Fibroblast of lung (primary cell): ENCODE measurements around the gene LCP1. TPM values are rescaled to one million over a fixed set of nuclear protein-coding genes. Genes with fewer than 3 reads are reported as not detected.

Source experiments
- DNase-seq, 2 donors: peaks; one replicate each; pipeline versions ENCODE4 v3.0.0 to v3.0.0-alpha.2; 2010; ENCODE audit warnings: low read depth in 2 of 2
- H2AFZ ChIP-seq: 2 replicates; pipeline ENCODE4 v1.5.1; 2012; ENCODE audit warnings: low read length, control low read depth, inconsistent platforms
- H3K27ac ChIP-seq: 2 replicates; pipeline ENCODE4 v1.5.1; 2011; ENCODE audit warnings: low read length, control low read depth; ENCODE audit not compliant: insufficient read depth
- H3K27me3 ChIP-seq: 2 replicates; pipeline ENCODE4 v1.5.1; 2011; ENCODE audit warnings: mild to moderate bottlenecking, low read length; ENCODE audit not compliant: control insufficient read depth, insufficient read depth
- H3K36me3 ChIP-seq: 2 replicates; pipeline ENCODE4 v1.5.1; 2011; ENCODE audit warnings: low read length; ENCODE audit not compliant: control insufficient read depth, insufficient read depth
- H3K4me1 ChIP-seq: 2 replicates; pipeline ENCODE4 v1.5.1; 2011; ENCODE audit warnings: low read length; ENCODE audit not compliant: control insufficient read depth, insufficient read depth; ENCODE audit errors: extremely low read depth
- H3K4me2 ChIP-seq: 2 replicates; pipeline ENCODE4 v1.5.1; 2011; ENCODE audit warnings: low read length, control low read depth; ENCODE audit not compliant: insufficient read depth; ENCODE audit errors: extremely low read depth
- H3K4me3 ChIP-seq, 4 experiments: fragments of 200-600 bp in 1 of 4; sonication (generic) in 1 of 4; replicated peaks in 1 of 4; 2 replicates each; pipeline ENCODE4 v1.5.1; 2011 to 2016; ENCODE audit warnings: low read length in 4 of 4, low read depth in 3 of 4, mild to moderate bottlenecking in 3 of 4, control low read depth in 2 of 4, inconsistent platforms in 1 of 4, mixed read lengths in 1 of 4; ENCODE audit not compliant: insufficient read depth in 1 of 4; ENCODE audit errors: control extremely low read depth in 1 of 4
- H3K79me2 ChIP-seq: 2 replicates; pipeline ENCODE4 v1.5.1; 2012; ENCODE audit warnings: mild to moderate bottlenecking, low read length, inconsistent platforms; ENCODE audit not compliant: control insufficient read depth, insufficient read depth
- H3K9ac ChIP-seq: 2 replicates; pipeline ENCODE4 v1.5.1; 2011; ENCODE audit warnings: mild to moderate bottlenecking, low read length, control low read depth; ENCODE audit not compliant: insufficient read depth
- H3K9me3 ChIP-seq: 2 replicates; pipeline ENCODE4 v1.5.1; 2012; ENCODE audit warnings: low read depth, low read length; ENCODE audit not compliant: control insufficient read depth, insufficient read depth
- H4K20me1 ChIP-seq: 2 replicates; pipeline ENCODE4 v1.5.1; 2011; ENCODE audit warnings: low read length; ENCODE audit not compliant: control insufficient read depth, insufficient read depth; ENCODE audit errors: extremely low read depth
- CTCF ChIP-seq, 2 donors: IDR thresholded peaks in 1 of 2; conservative IDR thresholded peaks in 1 of 2; 1 replicate in 1 of 2; 2 replicates in 1 of 2; pipeline ENCODE4 v1.5.1; 2011 to 2012; ENCODE audit warnings: low read length in 2 of 2, control low read depth in 1 of 2, inconsistent platforms in 1 of 2, low read depth in 1 of 2, mild to moderate bottlenecking in 1 of 2
- EZH2 ChIP-seq: IDR thresholded peaks from 2 replicates; pipeline ENCODE4 v1.5.1; 2012; ENCODE audit warnings: low read length, control low read depth, mild to moderate bottlenecking; ENCODE audit errors: missing control alignments
- polyA plus RNA-seq, 2 donors: library from polyadenylated mRNA; depleted of rRNA in 1 of 2; stranded (reverse) in 1 of 2; unstranded in 1 of 2; fragments of >200 nt; gene quantifications; 2 replicates each; pipeline ENCODE4 v1.2.1, GENCODE V29; 2011 to 2012; ENCODE audit warnings: missing spikeins in 1 of 2
- total RNA-seq: library from RNA; depleted of rRNA; stranded (reverse); fragments of >200 nt; gene quantifications from 2 replicates; pipeline ENCODE4 v1.2.1, GENCODE V29; 2014

LCP1 gene
- total and polyA plus RNA-seq, 2 donors (not counting 1 experiment from before 2014, with no cell fraction given): under 0.01 to 0.06 TPM

- no peaks in the 10 kb centered on the region for H4K20me1 ChIP-seq
- peaks cover 2% of the 10 kb centered on the region for H3K27me3 ChIP-seq
- H3K9me3 ChIP-seq: no peaks in the 10 kb centered on the region
- H3K9ac ChIP-seq: no peak overlapping the region
- H3K36me3 ChIP-seq: no peaks in the 10 kb centered on the region
- H3K4me1 ChIP-seq: no peaks in the 10 kb centered on the region
- H3K79me2 ChIP-seq: no peaks in the 10 kb centered on the region
- no peak overlapping the region for H3K4me2 ChIP-seq
- H3K27ac ChIP-seq: no peak overlapping the region
- H3K4me3 ChIP-seq: no peak overlapping the region
- DNase-seq: no peak
- no peak overlapping the region for H2AFZ ChIP-seq
- TF ChIP-seq EZH2 (no peak), CTCF (conservative IDR thresholded peaks at IDR 0.05 in 1 of 2, IDR thresholded peaks at IDR 0.05 in 1 of 2; ENCODE audit: low read depth in 1 of 2, low read length in 2 of 2) (no peak)
Measured at GRCh38 chr13:46210362-46211083, 28.5 kb upstream of the LCP1 start.

GRCh38 chr13:46207828-46208227 lies 25.9 kb upstream of the LCP1 start:
- no peak for TF ChIP-seq CTCF (conservative IDR thresholded peaks at IDR 0.05 in 1 of 2, IDR thresholded peaks at IDR 0.05 in 1 of 2; ENCODE audit: low read depth in 1 of 2, low read length in 2 of 2)
- no peak for TF ChIP-seq EZH2
- no peak for DNase-seq
- H2AFZ ChIP-seq: no peak overlapping the region

GRCh38 chr13:46206143-46206542 lies 24.2 kb upstream of the LCP1 start:
- H3K4me3 ChIP-seq: no peak overlapping the region
- TF ChIP-seq CTCF (conservative IDR thresholded peaks at IDR 0.05 in 1 of 2, IDR thresholded peaks at IDR 0.05 in 1 of 2; ENCODE audit: low read depth in 1 of 2, low read length in 2 of 2) (no peak), EZH2 (no peak)

More at GRCh38 chr13:46207828-46208227, 25.9 kb upstream of the LCP1 start:
- Histone ChIP-seq H3K4me2 (no peak overlapping the region), H3K4me3 (no peak overlapping the region), H3K27me3 (peaks cover 2% of the 10 kb centered on the region), H3K9me3 (no peaks in the 10 kb centered on the region), H3K4me1 (no peaks in the 10 kb centered on the region), H3K79me2 (no peaks in the 10 kb centered on the region), H3K27ac (no peak overlapping the region), H3K36me3 (no peaks in the 10 kb centered on the region), H3K9ac (no peak overlapping the region), H4K20me1 (no peaks in the 10 kb centered on the region)

More at GRCh38 chr13:46206143-46206542, 24.2 kb upstream of the LCP1 start:
- Histone ChIP-seq H3K79me2 (no peaks in the 10 kb centered on the region), H3K27me3 (no peaks in the 10 kb centered on the region), H3K36me3 (no peaks in the 10 kb centered on the region), H3K4me2 (no peak overlapping the region), H2AFZ (no peak overlapping the region), H3K4me1 (no peaks in the 10 kb centered on the region), H3K9me3 (no peaks in the 10 kb centered on the region), H4K20me1 (no peaks in the 10 kb centered on the region), H3K27ac (no peak overlapping the region), H3K9ac (no peak overlapping the region)
- DNase-seq: no peak
